ENCODE data around the gene FHAD1. TPM values are rescaled to one million over a fixed set of nuclear protein-coding genes. Genes with fewer than 3 reads are reported as not detected.
A peak's percentile ranks its signal among the peaks of the same experiment; 100 is the strongest.

FHAD1 gene
- polyA plus RNA-seq, 3 donors, result 0.67 to 0.69 TPM; not detected in 1

DNA sequence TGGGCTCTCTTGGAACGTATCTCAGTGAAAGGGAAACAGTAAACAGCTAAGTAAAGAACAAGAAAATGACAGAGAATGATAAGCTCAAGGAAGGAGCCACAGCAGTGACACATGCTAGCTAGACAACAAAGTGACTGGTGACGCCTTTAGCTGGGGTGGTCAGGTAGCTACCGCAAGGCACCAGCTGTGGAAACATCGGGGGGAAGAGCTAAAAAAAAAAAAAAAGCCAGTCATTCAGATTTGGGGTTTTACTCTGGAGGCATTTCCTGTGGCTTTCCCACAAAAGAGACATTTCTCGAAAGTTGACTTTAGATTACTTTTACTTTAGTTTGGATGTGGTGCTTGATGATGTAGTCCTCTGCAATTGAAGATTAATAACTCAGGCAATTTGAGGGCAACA lies 2.1 kb downstream of the FHAD1 start:
- H3K4me1 ChIP-seq (ENCODE audit: control insufficient read depth in 1 of 2, insufficient read depth in 2 of 2, low read length in 2 of 2), result peaks cover 36 to 46% of the 10 kb centered on the region in 2 donors
- intact Hi-C loops (cut with micrococcal nuclease), result no loop called here

DNA sequence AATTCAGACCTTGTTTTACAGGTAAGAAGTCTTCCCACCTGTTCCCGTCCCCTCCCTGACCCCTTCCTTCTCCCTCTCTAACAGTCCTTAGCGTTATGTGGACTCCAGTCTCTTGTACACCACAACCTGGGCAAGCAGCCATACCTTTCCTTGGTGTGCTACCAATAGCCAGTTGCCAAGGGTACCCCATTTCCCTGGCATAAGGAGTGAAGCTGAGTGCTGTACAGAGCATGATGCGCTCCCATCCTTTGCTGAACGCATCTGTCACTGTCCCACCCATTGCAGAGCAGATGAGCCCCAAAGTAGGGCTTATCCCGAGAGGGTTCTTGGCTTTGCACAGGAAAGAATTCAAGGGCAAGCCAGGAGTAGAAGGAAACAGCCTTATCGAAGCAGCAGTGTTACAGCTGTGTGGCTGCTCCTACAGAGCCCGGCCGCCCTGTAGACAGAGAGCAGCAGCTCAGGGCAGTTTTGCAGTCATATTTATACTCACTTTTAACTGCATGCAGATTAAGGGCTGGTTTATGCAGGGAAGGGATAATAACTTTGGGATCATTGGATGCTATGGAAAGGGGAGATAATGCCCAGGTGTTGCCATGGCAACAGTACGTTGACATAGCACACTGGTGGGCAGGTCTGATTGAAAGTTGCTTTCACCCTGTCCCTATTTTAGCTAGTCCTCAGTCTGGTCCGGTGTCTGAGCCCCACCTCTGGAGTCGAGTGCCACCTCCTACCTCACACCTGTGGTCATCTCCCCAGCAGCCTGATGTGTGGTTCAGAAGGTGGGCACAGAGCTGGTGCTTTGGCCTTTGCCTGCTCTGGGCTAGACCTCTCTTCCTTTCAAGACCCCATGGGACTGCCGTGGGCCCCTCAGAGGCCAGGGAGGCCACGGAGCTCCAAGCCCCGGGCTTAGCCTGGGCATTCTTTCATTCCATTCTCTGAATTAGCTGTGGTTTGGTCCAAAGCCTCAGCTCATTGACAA lies 5.1 kb downstream of the FHAD1 start:
- Histone ChIP-seq H3K27ac (ENCODE audit: low read depth in 1 of 2, low read length in 2 of 2) (no peak overlapping the region), H4K20me1 (ENCODE audit: insufficient read depth, low read length) (no peaks in the 10 kb centered on the region), H3K4me1 (ENCODE audit: control insufficient read depth in 1 of 2, insufficient read depth in 2 of 2, low read length in 2 of 2) (peaks cover 17 to 22% of the 10 kb centered on the region in 2 donors), H3K9ac (ENCODE audit: insufficient read depth, low read length, poor library complexity, severe bottlenecking) (no peak overlapping the region), H2AFZ (ENCODE audit: insufficient read depth, low read depth, low read length, poor library complexity, severe bottlenecking) (no peak overlapping the region), H3K4me2 (replicated peaks; ENCODE audit: extremely low read depth, low read length, poor library complexity, severe bottlenecking) (no peak overlapping the region), H3K79me2 (ENCODE audit: insufficient read depth, low read length) (no peaks in the 10 kb centered on the region), H3K9me3 (replicated peaks in 1 of 2; ENCODE audit: control insufficient read depth in 1 of 2, insufficient read depth in 1 of 2, low read length in 2 of 2) (no peaks in the 10 kb centered on the region), H3K4me3 (replicated peaks in 1 of 3; ENCODE audit: low read depth in 2 of 3, low read length in 3 of 3) (no peak overlapping the region), H3K36me3 (replicated peaks in 1 of 2; ENCODE audit: control insufficient read depth in 1 of 2, insufficient read depth in 2 of 2, low read length in 2 of 2) (no peaks in the 10 kb centered on the region), H3K27me3 (ENCODE audit: control insufficient read depth in 2 of 2, insufficient read depth in 2 of 2, low read length in 2 of 2) (peaks cover 3 to 5% of the 10 kb centered on the region in 2 donors)
- TF ChIP-seq, protein P1, sequence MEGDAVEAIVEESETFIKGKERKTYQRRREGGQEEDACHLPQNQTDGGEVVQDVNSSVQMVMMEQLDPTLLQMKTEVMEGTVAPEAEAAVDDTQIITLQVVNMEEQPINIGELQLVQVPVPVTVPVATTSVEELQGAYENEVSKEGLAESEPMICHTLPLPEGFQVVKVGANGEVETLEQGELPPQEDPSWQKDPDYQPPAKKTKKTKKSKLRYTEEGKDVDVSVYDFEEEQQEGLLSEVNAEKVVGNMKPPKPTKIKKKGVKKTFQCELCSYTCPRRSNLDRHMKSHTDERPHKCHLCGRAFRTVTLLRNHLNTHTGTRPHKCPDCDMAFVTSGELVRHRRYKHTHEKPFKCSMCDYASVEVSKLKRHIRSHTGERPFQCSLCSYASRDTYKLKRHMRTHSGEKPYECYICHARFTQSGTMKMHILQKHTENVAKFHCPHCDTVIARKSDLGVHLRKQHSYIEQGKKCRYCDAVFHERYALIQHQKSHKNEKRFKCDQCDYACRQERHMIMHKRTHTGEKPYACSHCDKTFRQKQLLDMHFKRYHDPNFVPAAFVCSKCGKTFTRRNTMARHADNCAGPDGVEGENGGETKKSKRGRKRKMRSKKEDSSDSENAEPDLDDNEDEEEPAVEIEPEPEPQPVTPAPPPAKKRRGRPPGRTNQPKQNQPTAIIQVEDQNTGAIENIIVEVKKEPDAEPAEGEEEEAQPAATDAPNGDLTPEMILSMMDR (IDR thresholded peaks at IDR 0.05), result no peak
- H3K4me3 Mint-ChIP-seq, result no peak overlapping the region
- peaks cover 15 to 30% (median 18%) of the 10 kb centered on the region in 3 donors for H3K27me3 Mint-ChIP-seq (ENCODE audit: low read depth in 3 of 3)
- 83% methylated on average over 7 of the region's 14 CpGs for WGBS (ENCODE audit: insufficient coverage)
- DNase-seq, result no peak
- H3K9me3 Mint-ChIP-seq, result no peaks in the 10 kb centered on the region
- H3K27ac Mint-ChIP-seq, result no peak overlapping the region
- peaks cover 0 to 6% of the 10 kb centered on the region in 2 donors for H3K36me3 Mint-ChIP-seq
- intact Hi-C loops (cut with micrococcal nuclease), result loop anchor here in 1 of 2 donors (2.0 kb wide), 1 partner anchor 15 kb away; no protein-coding TSS in a partner anchor
- H3K4me1 Mint-ChIP-seq, result peaks cover 25% of the 10 kb centered on the region

More for the DNA sequence above, 2.1 kb downstream of the FHAD1 start:
- WGBS (ENCODE audit: insufficient coverage), result 0% methylated on average over 3 of the region's 5 CpGs
- no peak overlapping the region for H3K27ac ChIP-seq (ENCODE audit: low read depth in 1 of 2, low read length in 2 of 2)
- no peaks in the 10 kb centered on the region for H3K36me3 ChIP-seq (replicated peaks in 1 of 2; ENCODE audit: control insufficient read depth in 1 of 2, insufficient read depth in 2 of 2, low read length in 2 of 2)
- H3K9me3 ChIP-seq (replicated peaks in 1 of 2; ENCODE audit: control insufficient read depth in 1 of 2, insufficient read depth in 1 of 2, low read length in 2 of 2), result peaks cover 12 to 15% of the 10 kb centered on the region in 2 donors
- H3K9ac ChIP-seq (ENCODE audit: insufficient read depth, low read length, poor library complexity, severe bottlenecking), result no peak overlapping the region
- H3K4me2 ChIP-seq (replicated peaks; ENCODE audit: extremely low read depth, low read length, poor library complexity, severe bottlenecking), result no peak overlapping the region
- no peaks in the 10 kb centered on the region for H3K79me2 ChIP-seq (ENCODE audit: insufficient read depth, low read length)
- H2AFZ ChIP-seq (ENCODE audit: insufficient read depth, low read depth, low read length, poor library complexity, severe bottlenecking), result no peak overlapping the region
- no peaks in the 10 kb centered on the region for H4K20me1 ChIP-seq (ENCODE audit: insufficient read depth, low read length)
- H3K27ac Mint-ChIP-seq, result peak overlapping the region in 5 of 7 donors; percentile 0 to 51 (median 11)
- H3K4me3 ChIP-seq (replicated peaks in 1 of 3; ENCODE audit: low read depth in 2 of 3, low read length in 3 of 3), result no peak overlapping the region
- peaks cover 51% of the 10 kb centered on the region for H3K4me1 Mint-ChIP-seq
- peaks cover 17 to 30% (median 22%) of the 10 kb centered on the region in 7 donors for H3K9me3 Mint-ChIP-seq
- peaks cover 3 to 5% of the 10 kb centered on the region in 2 donors for H3K27me3 ChIP-seq (ENCODE audit: control insufficient read depth in 2 of 2, insufficient read depth in 2 of 2, low read length in 2 of 2)
- H3K27me3 Mint-ChIP-seq (ENCODE audit: low read depth in 3 of 3), result peaks cover 15 to 33% (median 20%) of the 10 kb centered on the region in 3 donors
- TF ChIP-seq, protein P1 (IDR thresholded peaks at IDR 0.05), result no peak
- DNase-seq, result peak in 2 of 3 donors; percentile 52 to 56
- peak overlapping the region in 1 of 2 donors; percentile 62 for H3K4me3 Mint-ChIP-seq
- peaks cover 10 to 13% of the 10 kb centered on the region in 2 donors for H3K36me3 Mint-ChIP-seq
